CD4-positive, CD25-positive, alpha-beta regulatory T cell (primary cell): Measurements from ENCODE around the gene XPR1. TPM values are rescaled to one million over a fixed set of nuclear protein-coding genes. Genes with fewer than 3 reads are reported as not detected.

Experiments
- ATAC-seq, 2 donors: fragments of 150-1000 bp; cut with Tn5 transposase; one replicate each; pipeline ENCODE4 v1.10.0; 2021; ENCODE audit warnings: low read depth in 2 of 2, moderate number of reproducible peaks in 2 of 2, moderate library complexity in 1 of 2
- DNase-seq, 3 donors: peaks; one replicate each; pipeline versions ENCODE4 v3.0.0 to v3.0.0-alpha.2; 2012 to 2022; ENCODE audit warnings: mixed read lengths in 1 of 3
- H3K27ac ChIP-seq: one replicate; pipeline ENCODE4 v1.7.0; 2013; ENCODE audit warnings: mild to moderate bottlenecking, low read length; ENCODE audit not compliant: insufficient read depth, poor library complexity, severe bottlenecking
- H3K27me3 ChIP-seq: one replicate; pipeline ENCODE4 v1.7.0; 2013; ENCODE audit warnings: low read length; ENCODE audit not compliant: control insufficient read depth, insufficient read depth
- H3K36me3 ChIP-seq: one replicate; pipeline ENCODE4 v1.7.0; 2013; ENCODE audit warnings: mild to moderate bottlenecking, low read length, moderate library complexity; ENCODE audit not compliant: control insufficient read depth, insufficient read depth
- H3K4me1 ChIP-seq: 2 replicates; pipeline ENCODE4 v1.7.0; 2013; ENCODE audit warnings: mild to moderate bottlenecking, low read length; ENCODE audit not compliant: insufficient read depth, control insufficient read depth, poor library complexity, severe bottlenecking
- H3K4me3 ChIP-seq: one replicate; pipeline ENCODE4 v1.7.0; 2013; ENCODE audit warnings: low read depth, mild to moderate bottlenecking, low read length, moderate library complexity
- H3K9me3 ChIP-seq, 2 experiments: 1 replicate in 1 of 2; 2 replicates in 1 of 2; pipeline ENCODE4 v1.7.0; 2013; ENCODE audit warnings: low read length in 2 of 2, mild to moderate bottlenecking in 1 of 2, moderate library complexity in 1 of 2; ENCODE audit not compliant: control insufficient read depth in 2 of 2
- H3K27ac Mint-ChIP-seq, 3 donors: one replicate each; pipeline ENCODE4 v1.8.0; 2020 to 2022; ENCODE audit warnings: mild to moderate bottlenecking in 3 of 3, mixed read lengths in 3 of 3, moderate library complexity in 2 of 3
- H3K27me3 Mint-ChIP-seq: one replicate; pipeline ENCODE4 v1.8.0; 2022; ENCODE audit warnings: mild to moderate bottlenecking, mixed read lengths
- H3K36me3 Mint-ChIP-seq: one replicate; pipeline ENCODE4 v1.8.0; 2020; ENCODE audit warnings: mixed read lengths
- H3K4me1 Mint-ChIP-seq, 4 donors: one replicate each; pipeline ENCODE4 v1.8.0; 2020 to 2022; ENCODE audit warnings: mixed read lengths in 4 of 4, mild to moderate bottlenecking in 1 of 4
- H3K4me3 Mint-ChIP-seq, 4 donors: one replicate each; pipeline ENCODE4 v1.8.0; 2020 to 2022; ENCODE audit warnings: mild to moderate bottlenecking in 4 of 4, mixed read lengths in 4 of 4, moderate library complexity in 3 of 4
- H3K9me3 Mint-ChIP-seq, 7 donors: one replicate each; pipeline ENCODE4 v1.8.0; 2020 to 2022; ENCODE audit warnings: mixed read lengths in 7 of 7, mild to moderate bottlenecking in 3 of 7, moderate library complexity in 2 of 7
- polyA plus RNA-seq, 4 donors: library from polyadenylated mRNA; unstranded; fragments of 300-500 nt; fragmentation: Illumina TruSeq; gene quantifications; one replicate each; pipeline ENCODE4 v1.2.3, GENCODE V29; 2021
- total RNA-seq: library from RNA; stranded (reverse); gene quantifications from one replicate; pipeline ENCODE4 v1.2.3, GENCODE V29; 2022

Gene XPR1
- total RNA-seq (24.2 TPM), polyA plus RNA-seq (10 to 100 TPM in 2 of 4 donors, 1 to 10 TPM in 2; 6.4 to 11.6 (median 8.9) TPM)

GRCh38 chr1:180631766-180632325, at the start of gene XPR1:
XPR1 (plus strand) TSS chr1:180632022; CDS start chr1:180632202, 180 bp downstream.
- Histone ChIP-seq H3K27ac (peak within 1 kb of the TSS; percentile 93), H3K27me3 (peaks cover under 1% of the 10 kb centered on the region), H3K4me1 (peaks cover 16% of the 10 kb centered on the region), H3K4me3 (peak within 1 kb of the TSS; percentile 90), H3K36me3 (no peaks in the 10 kb centered on the region), H3K9me3 (no peaks in the 10 kb centered on the region)
- DNase-seq (peak; percentile 95 to 99 (median 98)), ATAC-seq (peak; percentile 96 to 98)
- Mint-ChIP-seq H3K9me3 (no peaks in the 10 kb centered on the region), H3K4me1 (peaks cover 0 to 16% (median 12%) of the 10 kb centered on the region in 4 donors), H3K27ac (peak within 1 kb of the TSS in 2 of 3 donors; percentile 88 to 90), H3K36me3 (peaks cover 6% of the 10 kb centered on the region), H3K27me3 (peaks cover 6% of the 10 kb centered on the region), H3K4me3 (peak within 1 kb of the TSS in 2 of 4 donors; percentile 57 to 91)

DNA sequence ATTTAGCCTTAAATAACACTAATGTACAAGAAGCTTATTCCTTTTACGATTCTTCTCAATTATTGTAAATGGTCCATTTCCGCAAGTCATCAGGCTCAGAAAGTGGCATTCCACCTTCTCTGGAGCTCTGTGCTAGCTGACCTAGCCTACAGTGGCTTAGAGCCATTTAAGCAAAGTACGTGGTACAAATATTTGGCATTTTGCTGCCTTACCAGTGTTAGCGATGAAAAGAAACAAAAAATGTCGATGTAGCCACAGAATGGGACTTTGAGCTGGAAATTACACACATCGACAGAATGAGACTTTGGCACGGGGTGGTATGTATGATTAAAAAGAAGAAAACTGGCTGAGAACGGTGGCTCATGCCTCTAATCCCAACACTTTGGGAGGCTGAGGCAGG, 47.0 kb upstream of the XPR1 start:
- H3K27ac Mint-ChIP-seq, result no peak overlapping the region
- Histone ChIP-seq H3K4me3 (no peak overlapping the region), H3K9me3 (peaks cover 0 to 5% of the 10 kb centered on the region in 2 experiments), H3K36me3 (no peaks in the 10 kb centered on the region), H3K4me1 (no peaks in the 10 kb centered on the region), H3K27ac (no peak overlapping the region), H3K27me3 (peaks cover 2% of the 10 kb centered on the region)
- no peak overlapping the region for H3K4me3 Mint-ChIP-seq
- DNase-seq, result peak in 1 of 3 donors; percentile 11
- no peak for ATAC-seq
- H3K4me1 Mint-ChIP-seq, result peaks cover 0 to 9% (median 3%) of the 10 kb centered on the region in 4 donors
- H3K36me3 Mint-ChIP-seq, result no peaks in the 10 kb centered on the region
- peaks cover 0 to 4% (median 0%) of the 10 kb centered on the region in 7 donors for H3K9me3 Mint-ChIP-seq
- no peaks in the 10 kb centered on the region for H3K27me3 Mint-ChIP-seq

DNA sequence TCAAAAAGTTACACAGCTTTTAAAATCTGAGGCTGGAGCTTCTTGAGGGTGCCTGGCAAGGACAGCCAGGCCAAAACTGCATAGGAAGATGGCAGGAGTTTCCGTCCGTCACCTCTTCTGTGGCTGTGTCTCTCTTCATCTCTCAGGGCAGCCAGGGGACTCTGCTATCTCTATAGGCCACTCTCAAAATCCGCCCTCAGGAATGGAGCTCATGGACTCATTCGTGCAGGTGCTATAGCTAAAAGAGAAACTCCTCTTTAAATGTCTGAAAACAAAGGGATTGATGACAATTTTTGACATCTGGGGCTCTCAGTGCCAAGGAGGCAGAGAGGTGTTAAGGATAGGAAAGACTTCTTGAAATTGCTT, 45.8 kb upstream of the XPR1 start:
- peaks cover 0 to 2% (median 0%) of the 10 kb centered on the region in 7 donors for H3K9me3 Mint-ChIP-seq
- peak in 1 of 3 donors; percentile 25 for DNase-seq
- no peaks in the 10 kb centered on the region for H3K4me1 ChIP-seq
- no peak overlapping the region for H3K27ac ChIP-seq
- H3K27me3 Mint-ChIP-seq, result peaks cover 7% of the 10 kb centered on the region
- no peak for ATAC-seq
- H3K4me1 Mint-ChIP-seq, result peaks cover 0 to 9% (median 3%) of the 10 kb centered on the region in 4 donors
- peaks cover 2% of the 10 kb centered on the region for H3K27me3 ChIP-seq
- no peak overlapping the region for H3K27ac Mint-ChIP-seq
- no peaks in the 10 kb centered on the region for H3K36me3 Mint-ChIP-seq
- H3K4me3 ChIP-seq, result no peak overlapping the region
- H3K36me3 ChIP-seq, result no peaks in the 10 kb centered on the region
- no peak overlapping the region for H3K4me3 Mint-ChIP-seq
- peaks cover 0 to 5% of the 10 kb centered on the region in 2 experiments for H3K9me3 ChIP-seq

- no peak overlapping the region for H3K27ac ChIP-seq
Observed at GRCh38 chr1:180586671-180587155, 45.1 kb upstream of the XPR1 start.

DNA sequence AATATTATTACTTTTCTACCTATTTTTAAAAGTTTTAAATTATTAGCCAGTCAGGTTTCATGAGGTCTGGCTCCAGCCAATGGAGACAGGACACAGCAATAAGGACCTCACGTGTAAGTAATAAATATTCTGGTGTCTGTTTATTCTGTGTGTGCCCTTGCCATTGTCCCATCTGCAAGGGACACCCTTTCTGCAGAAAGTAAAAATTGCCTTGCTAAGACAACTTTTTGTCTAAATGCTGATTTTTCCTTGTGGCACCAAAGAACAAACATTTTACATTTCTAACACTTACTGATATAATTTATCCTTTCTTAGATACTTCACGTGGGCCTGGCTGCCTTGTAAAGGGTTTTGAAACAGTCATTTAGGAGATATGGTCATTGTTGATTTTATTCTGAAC, 43.7 kb upstream of the XPR1 start:
- no peak for ATAC-seq
- Histone ChIP-seq H3K27ac (no peak overlapping the region), H3K4me3 (no peak overlapping the region), H3K36me3 (no peaks in the 10 kb centered on the region), H3K4me1 (no peaks in the 10 kb centered on the region), H3K9me3 (peaks cover 0 to 5% of the 10 kb centered on the region in 2 experiments), H3K27me3 (peaks cover 2% of the 10 kb centered on the region)
- H3K4me1 Mint-ChIP-seq, result peaks cover 0 to 9% (median 3%) of the 10 kb centered on the region in 4 donors
- H3K27ac Mint-ChIP-seq, result no peak overlapping the region
- no peaks in the 10 kb centered on the region for H3K36me3 Mint-ChIP-seq
- H3K27me3 Mint-ChIP-seq, result peaks cover 7% of the 10 kb centered on the region
- no peak for DNase-seq
- peaks cover 0 to 4% (median 0%) of the 10 kb centered on the region in 7 donors for H3K9me3 Mint-ChIP-seq
- no peak overlapping the region for H3K4me3 Mint-ChIP-seq

More at GRCh38 chr1:180586671-180587155, 45.1 kb upstream of the XPR1 start:
- Histone ChIP-seq H3K27me3 (peaks cover 2% of the 10 kb centered on the region), H3K36me3 (no peaks in the 10 kb centered on the region), H3K4me3 (no peak overlapping the region), H3K4me1 (no peaks in the 10 kb centered on the region), H3K9me3 (peaks cover 0 to 5% of the 10 kb centered on the region in 2 experiments)
- Mint-ChIP-seq H3K4me3 (no peak overlapping the region), H3K4me1 (peaks cover 0 to 9% (median 3%) of the 10 kb centered on the region in 4 donors), H3K27me3 (peaks cover 7% of the 10 kb centered on the region), H3K9me3 (peaks cover 0 to 2% (median 0%) of the 10 kb centered on the region in 7 donors), H3K27ac (no peak overlapping the region), H3K36me3 (no peaks in the 10 kb centered on the region)
- ATAC-seq, result no peak
- DNase-seq, result peak in 1 of 3 donors; percentile 40

DNA sequence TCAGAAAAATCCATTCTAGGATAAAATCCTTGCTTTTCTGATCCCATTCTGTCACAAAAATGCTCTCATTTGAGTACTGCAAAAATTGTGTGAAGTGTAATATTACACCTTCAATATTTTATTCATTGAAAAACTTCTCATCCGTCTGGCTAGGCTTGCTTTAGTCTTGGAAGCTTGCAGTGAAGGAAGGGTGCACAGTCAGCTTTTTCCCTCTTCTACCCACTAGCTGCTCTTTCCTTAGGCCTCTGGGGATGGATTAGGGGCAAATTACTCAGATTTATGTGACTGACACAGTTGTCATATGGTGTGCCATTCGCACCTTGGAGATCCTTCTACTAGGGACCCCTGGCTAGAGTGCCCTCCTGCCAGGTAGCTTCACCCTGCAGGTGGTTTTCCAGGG, 40.9 kb upstream of the XPR1 start:
- H3K36me3 Mint-ChIP-seq, result no peaks in the 10 kb centered on the region
- no peak for ATAC-seq

DNA sequence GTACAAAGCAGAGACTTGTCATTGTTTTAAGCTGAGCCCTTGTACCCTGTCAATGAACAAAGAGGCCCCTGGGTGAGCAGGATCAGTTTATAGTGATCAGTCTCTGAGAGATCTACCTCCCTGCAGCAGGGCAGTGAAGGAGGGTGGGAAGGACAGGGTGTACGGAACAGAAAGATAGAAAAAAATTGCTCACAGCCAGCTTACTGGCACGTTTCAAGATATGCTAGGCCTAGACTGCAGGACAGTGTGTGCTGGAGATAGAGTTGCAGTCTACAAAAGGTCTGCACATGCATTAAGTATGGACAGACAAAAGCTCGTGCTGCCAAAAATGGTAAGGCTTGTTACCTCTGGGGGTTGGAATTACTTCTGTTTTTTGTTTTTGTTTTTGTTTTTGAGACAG, 38.4 kb upstream of the XPR1 start:
- Mint-ChIP-seq H3K27ac (no peak overlapping the region), H3K27me3 (peaks cover 29% of the 10 kb centered on the region), H3K4me3 (no peak overlapping the region), H3K36me3 (no peaks in the 10 kb centered on the region), H3K4me1 (no peaks in the 10 kb centered on the region), H3K9me3 (peaks cover 0 to 1% (median 0%) of the 10 kb centered on the region in 7 donors)
- DNase-seq, result no peak
- Histone ChIP-seq H3K27me3 (peaks cover 2% of the 10 kb centered on the region), H3K9me3 (peaks cover 0 to under 1% of the 10 kb centered on the region in 2 experiments), H3K36me3 (no peaks in the 10 kb centered on the region), H3K4me3 (no peak overlapping the region), H3K27ac (no peak overlapping the region), H3K4me1 (no peaks in the 10 kb centered on the region)
- ATAC-seq, result no peak

More for the DNA sequence above, 40.9 kb upstream of the XPR1 start:
- peaks cover 0 to 4% (median 0%) of the 10 kb centered on the region in 7 donors for H3K9me3 Mint-ChIP-seq
- H3K36me3 ChIP-seq, result no peaks in the 10 kb centered on the region
- no peak overlapping the region for H3K4me3 ChIP-seq
- peaks cover 19% of the 10 kb centered on the region for H3K27me3 Mint-ChIP-seq
- no peak for DNase-seq
- no peaks in the 10 kb centered on the region for H3K4me1 ChIP-seq
- H3K27ac Mint-ChIP-seq, result no peak overlapping the region
- H3K9me3 ChIP-seq, result peaks cover 0 to 5% of the 10 kb centered on the region in 2 experiments
- no peak overlapping the region for H3K4me3 Mint-ChIP-seq
- H3K27ac ChIP-seq, result no peak overlapping the region
- H3K4me1 Mint-ChIP-seq, result no peaks in the 10 kb centered on the region
- H3K27me3 ChIP-seq, result peaks cover 4% of the 10 kb centered on the region

GRCh38 chr1:180594723-180595122, 37.1 kb upstream of the XPR1 start:
- DNase-seq (no peak), ATAC-seq (no peak)
- Mint-ChIP-seq H3K27ac (no peak overlapping the region), H3K9me3 (peaks cover 0 to 1% (median 0%) of the 10 kb centered on the region in 7 donors), H3K4me3 (no peak overlapping the region), H3K27me3 (peaks cover 36% of the 10 kb centered on the region), H3K36me3 (no peaks in the 10 kb centered on the region), H3K4me1 (no peaks in the 10 kb centered on the region)
- no peaks in the 10 kb centered on the region for H3K9me3 ChIP-seq
- no peaks in the 10 kb centered on the region for H3K4me1 ChIP-seq
- no peaks in the 10 kb centered on the region for H3K36me3 ChIP-seq
- no peak overlapping the region for H3K4me3 ChIP-seq
- peaks cover 8% of the 10 kb centered on the region for H3K27me3 ChIP-seq
- H3K27ac ChIP-seq, result no peak overlapping the region
